HCT116 (cell line): ENCODE results near the gene SRI. TPM values are rescaled to one million over a fixed set of nuclear protein-coding genes. Genes with fewer than 3 reads are reported as not detected.

Source experiments
- ATAC-seq: fragments of 200-7000 bp; cut with Tn5 transposase; 2 replicates; pipeline ENCODE4 v1.9.1; 2020; ENCODE audit warnings: mild to moderate bottlenecking, moderate library complexity
- BruUV-seq: library from RNA; stranded (reverse); fragments of 400-500 nt; replicated peaks from 2 replicates; lab custom pipeline; 2021; lab: Mats Ljungman, UMichigan
- CTCF ChIA-PET: fragments of 300-600 bp; sonication (Branson Sonifier 250); formaldehyde crosslinking; loops from one replicate; lab custom pipeline; 2021; ENCODE audit warnings: antibody characterized with exemption; lab: Charles Lee
- POLR2A ChIA-PET: fragments of 300-600, 350-600 bp; sonication (Branson Sonifier 250); formaldehyde crosslinking; loops from one replicate; lab custom pipeline; 2021; ENCODE audit warnings: antibody characterized with exemption; lab: Charles Lee
- RAD21 ChIA-PET, 2 experiments: fragments of 300-600 bp; sonication (Branson Sonifier 250); formaldehyde crosslinking; loops; one replicate each; lab custom pipeline; 2023; ENCODE audit warnings: low total read pairs in 2 of 2; ENCODE audit not compliant: uncharacterized antibody in 2 of 2, unreplicated experiment in 2 of 2, low non-redundant PET in 1 of 2; lab: Charles Lee
- DNase-seq: peaks from one replicate; pipeline ENCODE4 v3.0.0-alpha.2; 2010; ENCODE audit warnings: low read depth, low spot score
- H2AFZ ChIP-seq: fragments of 200-600 bp; shearing (Covaris generic), sonication (generic); 2 replicates; pipeline ENCODE4 v1.6.1; 2017; ENCODE audit warnings: low read depth, mixed run types, mixed read lengths, antibody characterized with exemption, low read length; ENCODE audit not compliant: poor library complexity, severe bottlenecking
- H3K27ac ChIP-seq: 2 replicates; pipeline ENCODE4 v1.5.1; 2012; ENCODE audit warnings: low read depth, low read length
- H3K27me3 ChIP-seq: fragments of 200-600 bp; sonication (generic); 2 replicates; pipeline ENCODE4 v1.6.1; 2016; ENCODE audit warnings: mixed run types, low read length, mixed read lengths; ENCODE audit not compliant: insufficient read depth
- H3K36me3 ChIP-seq, 2 experiments: fragments of 200-500 bp in 1 of 2; fragments of 200-600 bp in 1 of 2; sonication (Bioruptor generic) in 1 of 2; sonication (generic) in 1 of 2; 2 replicates each; pipeline versions ENCODE4 v1.5.1 to v1.6.1; 2014 to 2016; ENCODE audit warnings: low read length in 2 of 2, inconsistent platforms in 1 of 2, mixed read lengths in 1 of 2, mixed run types in 1 of 2; ENCODE audit not compliant: insufficient read depth in 2 of 2, control insufficient read depth in 1 of 2
- H3K4me1 ChIP-seq, 2 experiments: fragments of 200-600 bp in 1 of 2; sonication (generic) in 1 of 2; 2 replicates each; pipeline versions ENCODE4 v1.5.1 to v1.6.1; 2012 to 2017; ENCODE audit warnings: low read length in 2 of 2, inconsistent platforms in 1 of 2, mild to moderate bottlenecking in 1 of 2, mixed read lengths in 1 of 2, mixed run types in 1 of 2, moderate library complexity in 1 of 2; ENCODE audit not compliant: insufficient read depth in 2 of 2, control insufficient read depth in 1 of 2
- H3K4me2 ChIP-seq: fragments of 200-600 bp; sonication (generic); 2 replicates; pipeline ENCODE4 v1.6.1; 2017; ENCODE audit warnings: mixed run types, low read length, mixed read lengths
- H3K4me3 ChIP-seq, 2 experiments: fragments of 200-600 bp in 1 of 2; sonication (generic) in 1 of 2; replicated peaks in 1 of 2; 2 replicates each; pipeline ENCODE4 v1.5.1; 2011 to 2016; ENCODE audit warnings: low read length in 2 of 2, control low read depth in 1 of 2, low read depth in 1 of 2, mild to moderate bottlenecking in 1 of 2, mixed read lengths in 1 of 2, mixed run types in 1 of 2
- H3K79me2 ChIP-seq: fragments of 200-600 bp; sonication (generic); 2 replicates; pipeline ENCODE4 v1.6.1; 2017; ENCODE audit warnings: mild to moderate bottlenecking, mixed run types, low read length, moderate library complexity, mixed read lengths; ENCODE audit not compliant: insufficient read depth
- H3K9ac ChIP-seq: fragments of 200-600 bp; sonication (generic); 2 replicates; pipeline ENCODE4 v1.6.1; 2016; ENCODE audit warnings: low read length, mixed read lengths
- H3K9me2 ChIP-seq: fragments of 200-600 bp; sonication (generic), shearing (Covaris generic); 2 replicates; pipeline ENCODE4 v1.6.1; 2017; ENCODE audit warnings: mixed run types, mild to moderate bottlenecking, moderate library complexity; ENCODE audit not compliant: insufficient read depth
- H3K9me3 ChIP-seq, 2 experiments: fragments of 200-500 bp in 1 of 2; fragments of 200-600 bp in 1 of 2; sonication (Bioruptor generic) in 1 of 2; sonication (generic) in 1 of 2; 2 replicates each; pipeline ENCODE4 v1.6.1; 2014 to 2017; ENCODE audit warnings: low read length in 2 of 2, mixed read lengths in 2 of 2, inconsistent platforms in 1 of 2, low read depth in 1 of 2, mild to moderate bottlenecking in 1 of 2, mixed run types in 1 of 2, moderate library complexity in 1 of 2; ENCODE audit not compliant: control insufficient read depth in 1 of 2, insufficient read depth in 1 of 2
- H4K20me1 ChIP-seq: fragments of 200-600 bp; sonication (generic), shearing (Covaris generic); 2 replicates; pipeline ENCODE4 v1.6.1; 2017; ENCODE audit warnings: mixed run types, mild to moderate bottlenecking, moderate library complexity; ENCODE audit not compliant: insufficient read depth
- ATF3 ChIP-seq: IDR thresholded peaks from 2 replicates; pipeline ENCODE4 v1.6.1; 2012
- CBX3 ChIP-seq: IDR thresholded peaks from 2 replicates; pipeline ENCODE4 v1.6.1; 2012; ENCODE audit warnings: low read depth
- CEBPB ChIP-seq: IDR thresholded peaks from 2 replicates; pipeline ENCODE4 v1.6.1; 2012; ENCODE audit warnings: low read depth
- ELF1 ChIP-seq: IDR thresholded peaks from 2 replicates; pipeline ENCODE4 v1.6.1; 2012; ENCODE audit warnings: low read depth, borderline replicate concordance
- EZH2phosphoT487 ChIP-seq: fragments of 200-600 bp; IDR thresholded peaks from 2 replicates; pipeline ENCODE4 v1.6.1; 2018; ENCODE audit warnings: antibody characterized with exemption, borderline replicate concordance
- FOSL1 ChIP-seq: IDR thresholded peaks from 2 replicates; pipeline ENCODE4 v1.6.1; 2012; ENCODE audit warnings: low read depth
- POLR2A ChIP-seq: IDR thresholded peaks from 2 replicates; pipeline ENCODE4 v1.7.0; 2011; ENCODE audit warnings: borderline replicate concordance; ENCODE audit not compliant: insufficient read depth, insufficient read length; ENCODE audit errors: extremely low read depth
- POLR2AphosphoS5 ChIP-seq: IDR thresholded peaks from 2 replicates; pipeline ENCODE4 v1.6.1; 2011; ENCODE audit warnings: mild to moderate bottlenecking, low read depth, low read length, moderate library complexity
- SP1 ChIP-seq: IDR thresholded peaks from 2 replicates; pipeline ENCODE4 v1.6.1; 2012; ENCODE audit warnings: low read depth
- TCF7L2 ChIP-seq: IDR thresholded peaks from 2 replicates; pipeline ENCODE4 v1.7.0; 2011; ENCODE audit warnings: borderline replicate concordance, inconsistent platforms; ENCODE audit not compliant: insufficient read depth, insufficient read length; ENCODE audit errors: extremely low read depth
- YY1 ChIP-seq: IDR thresholded peaks from 2 replicates; pipeline ENCODE4 v1.6.1; 2011; ENCODE audit warnings: low read length, low read depth, moderate library complexity, mild to moderate bottlenecking; ENCODE audit not compliant: insufficient replicate concordance; ENCODE audit errors: extremely low read depth
- ZNF274 ChIP-seq: fragments of 200-500 bp; sonication (Bioruptor generic); IDR thresholded peaks from 2 replicates; pipeline ENCODE4 v1.6.1; 2014; ENCODE audit warnings: mild to moderate bottlenecking, low read depth, low read length, inconsistent platforms
- intact Hi-C: fragments of 100-400 bp; cut with micrococcal nuclease; formaldehyde crosslinking; loops from 2 replicates; pipeline ENCODE4 v1.10.0; 2022
- total RNA-seq: library from RNA; stranded (reverse); gene quantifications from one replicate; pipeline ENCODE4 v1.2.1, GENCODE V29; 2021; ENCODE audit not compliant: unreplicated experiment

The SRI gene
- total RNA-seq, 1 experiment from 2014 or later = 114 TPM

- Histone ChIP-seq H4K20me1 (no peaks in the 10 kb centered on the region), H3K79me2 (no peaks in the 10 kb centered on the region), H3K4me2 (no peak overlapping the region), H3K4me1 (no peaks in the 10 kb centered on the region), H3K27ac (no peak overlapping the region), H3K36me3 (peaks cover 11 to 12% of the 10 kb centered on the region in 2 experiments; a peak in 2 of 4 replicates), H3K27me3 (no peaks in the 10 kb centered on the region), H3K4me3 (no peak overlapping the region), H3K9me2 (no peaks in the 10 kb centered on the region), H2AFZ (no peak overlapping the region), H3K9me3 (no peaks in the 10 kb centered on the region), H3K9ac (no peak overlapping the region)
- ChIA-PET RAD21 (no interaction called here), POLR2A (interaction anchor here (1.5 kb wide), 1 partner anchor 18 kb away, joined by 3 read pairs; no protein-coding TSS in a partner anchor), CTCF (no interaction called here)
- DNase-seq = no peak
- BruUV-seq = no TSS peak
- no peak for ATAC-seq
- intact Hi-C loops = no loop called here
- TF ChIP-seq EZH2phosphoT487 (no peak), TCF7L2 (no peak), CBX3 (no peak), POLR2AphosphoS5 (no peak), ZNF274 (no peak), CEBPB (no peak), POLR2A (no peak)
Observed at GRCh38 chr7:88202799-88203198, 17.0 kb downstream of the SRI start.

- intact Hi-C loops = no loop called here
- Histone ChIP-seq H3K9ac (no peak overlapping the region), H2AFZ (no peak overlapping the region), H4K20me1 (no peaks in the 10 kb centered on the region), H3K27me3 (no peaks in the 10 kb centered on the region), H3K4me3 (no peak overlapping the region), H3K4me1 (no peaks in the 10 kb centered on the region), H3K9me2 (no peaks in the 10 kb centered on the region), H3K27ac (no peak overlapping the region), H3K36me3 (peaks cover 10 to 11% of the 10 kb centered on the region in 2 experiments; a peak in 2 of 4 replicates), H3K4me2 (no peak overlapping the region), H3K79me2 (no peaks in the 10 kb centered on the region), H3K9me3 (no peaks in the 10 kb centered on the region)
- DNase-seq (no peak), ATAC-seq (no peak)
- BruUV-seq = no TSS peak
- ChIA-PET CTCF (no interaction called here), RAD21 (no interaction called here), POLR2A (interaction anchor here (1.5 kb wide), 1 partner anchor 19 kb away, joined by 3 read pairs; no protein-coding TSS in a partner anchor)
- TF ChIP-seq ATF3 (no peak), FOSL1 (no peak), YY1 (no peak), EZH2phosphoT487 (no peak), SP1 (no peak), ELF1 (no peak)
Observed at GRCh38 chr7:88202278-88202677, 17.6 kb downstream of the SRI start.
